ENCODE results near the gene IFNGR2.

IFNGR2 gene, protein sequence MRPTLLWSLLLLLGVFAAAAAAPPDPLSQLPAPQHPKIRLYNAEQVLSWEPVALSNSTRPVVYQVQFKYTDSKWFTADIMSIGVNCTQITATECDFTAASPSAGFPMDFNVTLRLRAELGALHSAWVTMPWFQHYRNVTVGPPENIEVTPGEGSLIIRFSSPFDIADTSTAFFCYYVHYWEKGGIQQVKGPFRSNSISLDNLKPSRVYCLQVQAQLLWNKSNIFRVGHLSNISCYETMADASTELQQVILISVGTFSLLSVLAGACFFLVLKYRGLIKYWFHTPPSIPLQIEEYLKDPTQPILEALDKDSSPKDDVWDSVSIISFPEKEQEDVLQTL

DNA sequence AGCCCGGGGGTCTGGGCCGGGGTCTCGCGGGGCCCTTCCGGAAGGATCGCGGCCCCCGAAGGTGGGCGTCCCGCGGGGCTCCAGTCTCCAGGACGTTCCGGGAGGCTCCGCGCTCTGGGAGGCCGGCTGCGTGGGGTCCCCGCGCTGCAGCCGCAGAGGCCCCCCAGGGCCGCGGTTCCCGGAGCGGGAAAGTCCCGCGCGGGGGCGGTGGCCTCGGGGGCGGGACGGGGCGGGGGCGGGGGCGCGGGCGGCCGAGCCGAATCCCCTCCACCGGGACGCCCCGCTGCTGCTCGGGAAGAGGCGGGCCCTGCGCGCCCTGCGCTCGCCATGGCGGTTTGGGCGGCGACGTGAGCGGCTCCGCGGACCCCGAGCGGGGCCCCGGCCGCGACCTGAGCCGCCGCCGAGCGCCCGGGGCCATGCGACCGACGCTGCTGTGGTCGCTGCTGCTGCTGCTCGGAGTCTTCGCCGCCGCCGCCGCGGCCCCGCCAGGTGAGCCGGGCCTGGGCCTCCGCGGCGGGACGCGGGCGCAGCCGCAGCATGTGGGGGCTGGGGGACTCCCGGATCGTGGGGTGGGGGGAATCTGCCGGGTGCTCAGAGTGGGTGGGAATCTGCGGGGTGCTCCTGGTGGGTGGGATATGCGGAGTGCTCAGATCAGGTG, at the start of gene IFNGR2:
IFNGR2 (plus strand) TSS at position 286 of the 658 bp plus-strand sequence; CDS start at position 417, 131 bp downstream.
- DNase-seq (ENCODE audit: low spot score) = no peak

DNA sequence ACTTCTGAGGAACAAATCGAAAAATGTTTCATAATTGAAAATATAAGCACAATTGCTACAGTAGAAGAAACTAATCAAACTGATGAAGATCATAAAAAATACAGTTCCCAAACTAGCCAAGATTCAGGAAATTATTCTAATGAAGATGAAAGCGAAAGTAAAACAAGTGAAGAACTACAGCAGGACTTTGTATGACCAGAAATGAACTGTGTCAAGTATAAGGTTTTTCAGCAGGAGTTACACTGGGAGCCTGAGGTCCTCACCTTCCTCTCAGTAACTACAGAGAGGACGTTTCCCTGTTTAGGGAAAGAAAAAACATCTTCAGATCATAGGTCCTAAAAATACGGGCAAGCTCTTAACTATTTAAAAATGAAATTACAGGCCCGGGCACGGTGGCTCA, 47.9 kb upstream of the IFNGR2 start:
- no peak for DNase-seq (ENCODE audit: low spot score)

- no peak for DNase-seq (ENCODE audit: low spot score)
These were observed 47.2 kb upstream of the IFNGR2 start for GRCh38 chr21:33355996-33356395.

DNA sequence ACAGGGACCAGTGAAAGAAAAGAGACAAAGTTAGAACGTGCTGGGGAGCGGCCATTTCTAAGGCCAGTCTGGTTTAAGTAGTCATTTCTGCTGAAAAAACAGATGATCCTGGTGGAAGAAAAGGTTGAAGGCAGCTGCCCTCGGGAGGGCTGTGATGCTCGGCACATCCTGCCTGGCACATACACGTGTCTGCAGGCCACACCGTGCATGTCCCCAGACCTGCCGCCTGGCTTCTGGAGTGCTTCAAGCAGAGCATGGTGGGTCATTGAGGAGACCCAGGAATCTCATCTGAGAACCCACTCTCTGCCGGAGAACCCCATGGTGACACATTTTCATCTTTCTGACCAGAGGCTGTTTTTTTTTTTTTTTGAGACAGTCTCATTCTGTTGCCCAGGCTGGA, 46.0 kb upstream of the IFNGR2 start:
- DNase-seq (ENCODE audit: low spot score) = no peak

DNA sequence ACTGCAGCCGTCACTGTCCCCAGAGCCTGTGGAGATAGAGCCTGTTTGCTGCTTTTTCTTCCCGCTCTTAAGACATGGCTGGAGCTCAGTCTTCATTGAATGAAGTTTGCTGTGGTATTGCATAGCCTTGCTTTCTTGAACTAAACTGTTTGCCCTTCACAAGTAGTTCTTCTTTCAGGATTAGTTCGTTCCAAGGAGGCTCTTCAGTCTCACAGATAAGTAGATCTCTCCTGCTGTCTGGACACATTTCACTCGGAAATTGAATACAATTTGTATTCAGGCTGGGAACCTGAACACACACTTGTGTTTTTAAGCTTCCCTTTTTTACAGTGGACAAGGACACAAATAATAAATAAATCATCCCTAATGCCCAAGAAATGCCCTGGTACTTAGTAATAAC, 43.8 kb upstream of the IFNGR2 start:
- no peak for DNase-seq (ENCODE audit: low spot score)

DNA sequence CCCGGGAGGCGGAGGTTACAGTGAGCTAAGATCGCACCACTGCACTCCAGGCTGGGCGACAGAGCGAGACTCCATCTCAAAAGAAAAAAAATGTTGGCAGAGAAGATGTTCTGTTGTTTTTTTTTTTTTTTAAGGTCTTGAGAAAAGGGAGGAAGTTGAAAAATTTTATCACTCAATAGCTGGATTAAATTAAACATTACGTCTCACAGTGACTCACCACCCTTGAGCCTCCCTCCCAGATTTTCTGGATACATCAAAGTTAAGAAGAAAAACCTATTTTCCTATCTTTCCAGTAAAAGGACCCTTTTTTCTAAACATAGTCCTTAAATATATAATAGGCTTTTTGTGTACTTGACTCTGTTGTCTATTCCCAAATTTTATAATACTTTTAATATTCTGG, 42.9 kb upstream of the IFNGR2 start:
- DNase-seq (ENCODE audit: low spot score) = no peak

DNA sequence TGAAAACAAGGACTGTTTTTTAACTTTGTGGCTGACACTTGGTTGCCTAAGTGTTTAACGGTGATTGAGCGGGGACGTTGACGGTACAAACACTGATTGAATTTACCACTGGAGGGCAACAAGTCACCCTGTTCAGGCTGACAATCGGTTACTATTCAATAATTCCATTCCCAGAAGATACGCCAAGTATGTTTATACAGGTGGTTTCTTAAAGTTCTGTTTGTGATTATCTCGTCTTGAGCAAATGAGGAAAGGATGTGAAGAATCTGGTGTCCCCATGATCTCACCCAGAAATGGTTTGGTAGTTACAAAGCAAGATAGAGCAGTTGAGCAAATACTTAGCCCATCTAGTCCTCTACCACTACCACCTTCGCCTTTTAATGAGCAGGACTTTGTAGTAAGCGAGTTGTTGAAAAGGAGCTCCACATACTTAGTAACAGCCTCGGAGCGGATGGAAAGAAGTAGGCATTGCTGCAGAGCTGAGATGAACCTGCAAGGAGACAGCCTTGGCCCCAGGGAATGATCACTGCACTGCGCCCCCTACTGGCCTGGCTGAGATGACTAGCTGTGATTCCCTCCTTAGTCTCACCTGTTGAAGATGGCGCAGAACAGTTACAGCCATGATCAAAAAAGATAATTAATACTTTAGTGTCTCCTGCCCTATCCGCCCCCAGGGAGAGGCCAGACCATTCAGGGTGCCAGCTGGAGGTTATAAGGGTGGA, 42.2 kb upstream of the IFNGR2 start:
- peak; percentile 82 for DNase-seq (ENCODE audit: low spot score)

DNA sequence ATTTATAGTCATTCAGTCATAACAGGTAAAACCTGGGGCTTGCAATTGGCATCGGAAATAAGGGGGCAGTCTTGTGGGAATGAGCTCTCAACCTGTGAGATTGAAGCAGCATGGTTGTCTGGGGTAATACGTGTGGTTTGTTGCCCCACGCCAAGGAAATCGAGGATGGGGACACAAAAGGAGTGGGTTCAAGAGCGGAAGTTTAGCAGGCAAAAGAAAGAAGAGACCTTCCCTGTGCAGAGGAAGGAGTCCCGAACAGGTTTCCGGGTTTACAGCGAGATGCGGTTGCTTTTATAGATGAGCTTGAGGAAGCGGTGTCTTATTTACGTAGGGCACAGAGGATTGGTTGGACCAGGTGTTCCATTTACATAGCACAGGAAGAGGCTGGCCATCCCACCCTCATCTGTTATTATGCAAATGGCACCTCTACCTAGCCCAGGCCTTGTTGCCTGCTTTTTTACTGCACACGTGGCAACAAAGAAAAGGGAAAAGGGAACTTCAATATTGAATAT, 41.1 kb upstream of the IFNGR2 start:
- DNase-seq (ENCODE audit: low spot score) = peak; percentile 42

DNA sequence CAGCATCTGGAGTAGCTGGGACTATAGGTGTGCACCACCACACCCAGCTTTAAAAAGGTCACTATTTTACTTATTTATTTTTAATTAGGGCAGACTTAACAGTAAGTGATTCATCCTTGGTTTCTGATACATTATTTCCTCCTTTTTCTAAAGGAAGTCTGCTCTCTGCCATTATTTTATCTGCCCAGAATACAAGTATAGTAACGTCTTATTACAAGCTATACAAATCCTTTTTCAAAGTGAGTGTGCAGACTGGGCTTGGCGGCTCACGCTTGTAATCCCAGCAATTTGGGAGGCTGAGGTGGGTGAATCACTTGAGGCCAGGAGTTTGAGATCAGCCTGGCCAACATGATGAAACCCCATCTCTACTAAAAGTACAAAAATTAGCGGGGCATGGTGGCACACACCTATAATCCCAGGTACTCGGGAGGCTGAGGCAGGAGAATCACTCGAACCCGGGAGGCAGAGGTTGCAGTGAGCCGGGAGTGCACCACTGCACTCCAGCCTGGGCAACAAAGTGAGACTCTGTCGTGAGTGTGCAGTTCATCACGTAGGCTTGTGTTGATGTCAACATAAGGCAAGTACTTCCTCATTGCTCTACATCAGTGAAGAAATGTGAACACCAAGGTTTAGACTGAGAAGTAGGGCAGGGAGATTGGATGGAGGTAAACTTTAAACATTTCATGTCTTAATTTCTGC, 39.2 kb upstream of the IFNGR2 start:
- DNase-seq (ENCODE audit: low spot score) = peak; percentile 47

DNA sequence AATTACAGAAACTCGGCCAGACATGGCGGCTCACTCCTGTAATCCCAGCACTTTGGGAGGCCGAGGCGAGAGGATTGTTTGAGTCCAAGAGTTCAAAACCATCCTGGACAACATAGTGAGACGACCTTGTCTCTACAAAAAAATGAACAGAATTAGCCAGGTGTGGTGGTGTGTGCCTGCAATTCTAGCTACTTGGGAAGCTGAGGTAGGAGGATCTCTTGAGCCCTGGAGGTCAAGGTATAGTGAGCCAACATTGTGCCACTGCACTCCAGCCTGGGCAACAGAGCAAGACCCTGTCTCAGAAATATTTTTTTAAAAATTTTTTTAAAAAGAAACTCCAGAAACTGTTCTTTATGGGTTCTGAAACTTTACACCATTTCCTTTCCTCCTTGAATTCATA, 38.4 kb upstream of the IFNGR2 start:
- DNase-seq (ENCODE audit: low spot score) = no peak

- DNase-seq (ENCODE audit: low spot score) = no peak
These were observed 35.8 kb upstream of the IFNGR2 start for GRCh38 chr21:33367309-33367973.

GRCh38 chr21:33368124-33368523, 35.1 kb upstream of the IFNGR2 start:
- DNase-seq (ENCODE audit: low spot score) = no peak

- no peak for DNase-seq (ENCODE audit: low spot score)
These were observed 34.6 kb upstream of the IFNGR2 start for GRCh38 chr21:33368576-33368975.

DNA sequence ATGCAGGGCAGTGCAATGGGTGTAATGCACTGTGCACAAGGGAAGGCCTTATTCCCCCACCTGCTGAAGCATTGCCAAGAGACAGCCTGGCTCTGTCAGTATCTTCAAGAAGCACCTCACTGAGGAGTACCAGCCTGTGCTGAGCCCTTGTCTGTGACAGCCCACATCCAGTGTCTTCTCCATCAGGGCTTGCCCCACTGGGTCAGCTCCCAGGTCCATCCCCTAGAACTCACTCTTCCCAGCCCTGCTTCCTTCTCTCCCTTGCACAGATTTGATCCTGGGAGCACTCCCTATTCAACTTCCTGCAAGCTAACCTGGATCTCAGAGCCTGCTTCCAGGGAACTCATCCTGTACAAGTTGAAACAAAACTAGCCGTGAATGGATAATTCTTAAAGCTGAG, 33.6 kb upstream of the IFNGR2 start:
- DNase-seq (ENCODE audit: low spot score) = no peak

DNA sequence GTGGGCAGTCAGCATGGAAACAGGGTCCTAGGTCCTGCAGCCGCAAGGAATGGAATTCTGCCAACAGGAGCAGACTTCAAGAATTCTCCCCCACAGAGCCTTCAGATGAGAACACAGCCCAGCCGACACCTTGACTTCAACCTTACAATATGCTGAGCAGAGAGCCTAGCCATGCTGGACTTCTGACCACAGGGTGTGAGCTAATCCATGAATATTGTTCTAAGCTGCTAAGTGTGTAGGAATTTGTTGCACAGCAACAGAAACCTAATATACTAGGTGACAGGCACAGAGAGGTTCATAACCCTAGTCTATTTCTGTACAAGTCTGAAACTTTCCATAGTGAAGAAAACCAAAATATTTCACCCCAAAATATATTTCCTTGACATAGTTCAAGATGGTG, 32.9 kb upstream of the IFNGR2 start:
- DNase-seq (ENCODE audit: low spot score) = no peak

- DNase-seq (ENCODE audit: low spot score) = no peak
These were observed 31.8 kb upstream of the IFNGR2 start for GRCh38 chr21:33371366-33371765.

- DNase-seq (ENCODE audit: low spot score) = no peak
These were observed 30.6 kb upstream of the IFNGR2 start for GRCh38 chr21:33372582-33372981.

- DNase-seq (ENCODE audit: low spot score) = no peak
These were observed 29.8 kb upstream of the IFNGR2 start for GRCh38 chr21:33373451-33373850.

DNA sequence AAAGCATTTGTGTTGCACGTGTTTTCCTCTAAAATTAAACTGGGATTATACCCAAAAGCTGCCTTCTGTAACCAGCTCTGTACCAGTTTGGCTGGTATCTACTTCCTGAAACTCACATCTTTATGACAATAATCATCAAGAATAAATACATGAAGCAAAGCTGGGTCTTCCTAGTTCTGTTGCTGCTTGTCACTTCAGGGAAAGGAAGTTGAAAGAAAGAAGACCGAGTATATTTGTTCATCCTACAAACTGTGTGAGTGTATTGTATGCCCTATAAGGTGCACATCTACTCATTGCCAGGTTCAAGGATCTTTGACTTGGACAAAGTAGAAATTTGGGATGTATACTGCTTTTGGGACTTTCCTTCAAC, 29.1 kb upstream of the IFNGR2 start:
- DNase-seq (ENCODE audit: low spot score) = no peak

- peak; percentile 49 for DNase-seq (ENCODE audit: low spot score)
These were observed 28.6 kb upstream of the IFNGR2 start for GRCh38 chr21:33374450-33375096.

DNA sequence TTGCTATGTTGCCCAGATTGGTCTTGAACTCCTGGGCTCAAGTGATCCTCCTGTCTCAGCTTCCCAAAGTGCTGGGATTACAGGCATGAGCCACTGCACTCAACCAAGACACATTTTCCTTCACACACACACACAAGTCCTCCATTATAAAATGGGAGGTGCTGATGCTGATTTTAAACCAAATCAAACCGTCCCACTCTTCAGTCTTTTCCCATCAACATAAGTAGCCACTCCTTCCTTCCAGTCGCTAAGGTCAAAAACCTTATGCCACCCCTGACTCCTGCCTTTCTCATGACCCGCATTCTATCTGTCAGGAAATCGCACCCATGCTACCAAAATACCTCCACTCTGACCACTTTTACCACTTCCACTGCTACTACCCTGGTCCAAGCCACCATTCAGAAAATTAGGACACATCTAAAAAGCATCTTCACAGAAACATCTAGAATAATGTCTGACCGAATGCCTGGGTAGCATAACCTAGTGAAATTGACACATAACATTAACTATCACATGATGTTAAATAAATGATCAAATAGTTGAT, 28.0 kb upstream of the IFNGR2 start:
- DNase-seq (ENCODE audit: low spot score) = no peak

Data from Ammon's horn (tissue), 1 donor.